Activated T-cell treated with anti-CD3 and anti-CD28 coated beads, Interleukin-2, amount 50 U/mL, for 48 hours (primary cell): ENCODE measurements around the gene CAMKMT.

ENCODE experiments used
- DNase-seq, 2 experiments: peaks; one replicate each; pipeline ENCODE4 v3.0.0-alpha.2; 2020

CAMKMT gene

DNA sequence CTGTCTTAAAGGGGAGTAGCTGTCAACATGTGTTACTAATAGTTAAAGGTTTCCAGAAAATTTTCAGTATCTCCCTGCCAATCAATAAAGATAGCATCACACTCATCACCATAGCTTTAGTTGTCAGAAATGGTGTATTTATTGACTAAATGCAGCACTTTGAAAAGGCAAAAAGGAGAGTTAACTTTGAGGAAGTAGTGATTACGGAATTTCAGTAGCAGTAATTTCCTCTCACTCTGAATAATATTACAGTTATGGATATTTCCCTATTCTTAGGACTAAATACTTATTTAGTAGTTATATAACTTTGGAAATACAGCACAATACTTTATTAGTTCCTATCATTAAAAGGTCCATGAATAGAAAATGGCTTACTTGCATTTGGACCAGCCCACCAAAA lies 250.5 kb downstream of the CAMKMT start:
- DNase-seq = no peak

DNA sequence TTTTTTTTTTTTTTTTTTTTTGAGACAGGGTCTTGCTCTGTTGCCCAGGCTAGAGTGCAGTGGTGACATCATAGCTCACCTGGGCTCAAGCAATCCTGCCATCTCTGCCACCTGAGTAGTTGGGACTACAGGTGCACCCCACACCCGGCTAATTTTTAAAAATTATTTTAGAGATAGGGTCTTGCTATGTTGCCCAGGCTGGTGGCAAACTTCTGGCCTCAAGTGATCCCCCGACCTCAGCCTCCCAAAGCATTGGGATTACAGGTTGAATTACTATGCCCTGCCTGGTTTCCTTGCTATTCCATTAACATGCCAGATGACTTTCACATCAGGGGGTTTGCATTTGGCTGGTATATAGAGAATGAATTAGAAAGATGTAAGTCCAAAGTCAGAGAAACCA lies 253.2 kb downstream of the CAMKMT start:
- DNase-seq = no peak

DNA sequence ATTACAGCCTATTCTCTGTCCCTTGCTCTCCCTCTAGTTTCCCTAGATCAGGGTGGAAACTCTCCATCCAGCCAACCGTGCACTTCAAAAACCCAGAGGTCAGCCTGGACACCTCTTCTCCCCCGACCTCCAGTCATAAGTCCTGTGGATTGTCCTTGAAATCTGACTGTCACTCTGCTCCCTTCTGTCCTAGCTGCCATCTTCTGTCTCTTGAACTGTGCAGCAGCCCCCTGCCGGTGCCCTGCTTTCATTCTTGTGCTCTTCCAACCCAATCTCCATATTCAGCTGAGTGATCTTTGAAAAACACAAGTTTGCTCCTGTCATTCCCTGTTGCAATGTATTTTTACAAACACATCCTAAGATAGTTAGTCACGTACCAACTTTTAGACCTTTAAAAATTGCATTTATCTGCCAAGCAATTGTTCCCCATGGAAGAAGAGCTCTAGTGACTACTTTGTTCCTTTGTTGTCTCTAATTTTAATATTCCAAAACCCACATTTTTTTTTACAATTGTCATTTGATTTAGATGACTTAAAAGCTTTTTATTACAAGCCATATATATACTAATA lies 254.3 kb downstream of the CAMKMT start:
- no peak for DNase-seq

DNA sequence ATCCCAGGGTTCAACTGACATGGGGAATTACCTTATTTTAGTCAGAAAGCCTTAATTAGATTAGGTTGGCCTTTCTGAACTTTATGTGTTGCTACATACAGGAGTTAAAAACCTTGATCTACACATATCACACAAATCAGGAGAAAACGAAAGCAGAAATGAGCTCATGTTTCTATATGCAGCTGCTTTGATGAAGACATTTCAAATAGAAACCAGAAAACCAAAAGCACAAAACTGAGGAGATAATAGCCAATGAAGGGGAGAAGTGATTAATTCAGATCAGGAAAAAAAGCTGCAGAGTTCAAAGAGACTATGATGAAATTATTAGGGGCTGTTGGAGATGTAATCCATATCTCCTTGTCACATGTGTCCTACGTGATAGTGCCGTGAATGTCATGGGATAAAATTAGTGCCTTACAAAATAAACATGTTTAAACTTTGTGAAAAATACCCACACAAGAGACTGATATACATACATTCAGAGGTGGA lies 255.0 kb downstream of the CAMKMT start:
- DNase-seq = no peak

DNA sequence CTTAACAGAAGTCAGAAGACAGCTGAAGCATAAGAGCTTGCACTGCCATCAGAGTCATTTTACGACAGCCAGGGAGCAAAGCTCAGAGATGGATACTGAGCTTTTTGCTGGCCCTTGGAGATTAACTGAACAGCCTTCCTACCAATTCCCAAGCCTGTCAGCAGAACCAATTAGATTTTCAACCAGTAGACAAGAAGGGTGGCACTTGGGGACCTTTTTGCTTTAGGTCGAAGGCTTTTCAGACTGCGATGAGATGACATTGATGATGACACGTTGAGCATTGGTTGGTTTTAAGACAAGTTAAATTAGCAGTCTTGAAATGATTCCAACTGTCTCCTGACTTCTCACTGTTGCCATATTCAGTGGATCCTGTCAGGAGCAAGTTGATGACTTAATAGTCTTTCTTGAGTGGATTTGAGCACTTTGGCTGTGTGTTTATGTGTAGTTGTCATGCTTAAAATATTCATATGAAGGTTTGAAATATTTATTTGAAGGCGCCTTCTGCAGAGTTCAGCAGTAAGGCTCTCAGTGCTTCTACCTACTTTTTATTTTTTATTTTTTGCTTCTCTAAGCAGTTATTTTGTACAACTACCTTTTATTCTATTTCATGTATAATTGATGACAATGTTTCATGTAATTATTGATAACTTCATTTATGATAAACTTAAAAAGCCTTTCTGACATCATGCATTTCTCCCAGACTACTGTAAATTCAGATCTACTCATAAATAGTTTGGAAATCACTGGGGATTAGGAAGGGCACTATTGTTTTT lies 256.7 kb downstream of the CAMKMT start:
- no peak for DNase-seq

DNA sequence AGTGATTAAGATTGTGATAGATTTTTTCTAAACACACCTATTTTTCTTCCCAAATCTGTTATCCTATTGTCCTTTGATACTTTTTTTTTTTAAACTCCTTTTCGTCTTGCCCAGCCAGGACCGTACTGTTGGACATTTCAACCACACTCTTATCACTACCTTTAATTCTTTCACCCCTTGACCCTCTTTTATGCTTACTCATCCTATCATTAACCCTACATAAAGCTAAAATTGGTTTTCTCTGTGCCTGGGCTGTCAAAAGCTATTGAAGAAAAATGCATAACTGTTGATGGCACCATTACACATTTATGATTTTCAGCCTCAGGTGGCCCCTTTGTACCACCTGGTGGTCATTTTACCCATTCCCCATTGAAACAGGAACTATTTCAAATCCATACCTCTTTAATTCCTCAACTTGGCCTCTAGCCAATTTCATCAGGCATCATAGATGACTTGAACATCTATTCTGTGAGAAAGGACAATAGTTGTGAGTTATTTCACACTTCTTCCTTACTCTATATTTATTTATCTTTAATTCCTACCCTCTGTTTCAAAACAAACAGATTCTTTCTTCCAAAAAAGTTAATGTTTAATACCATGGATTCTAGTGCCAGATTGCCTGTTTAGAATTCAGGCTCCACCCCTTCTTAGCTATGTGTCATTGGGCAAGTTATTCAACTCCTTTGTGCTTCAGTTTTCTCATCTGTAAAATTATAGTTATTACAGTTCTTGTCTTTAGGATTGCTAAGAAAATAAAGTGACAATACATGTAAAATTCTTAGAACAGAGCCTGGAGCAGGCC lies 258.6 kb downstream of the CAMKMT start:
- DNase-seq = no peak

DNA sequence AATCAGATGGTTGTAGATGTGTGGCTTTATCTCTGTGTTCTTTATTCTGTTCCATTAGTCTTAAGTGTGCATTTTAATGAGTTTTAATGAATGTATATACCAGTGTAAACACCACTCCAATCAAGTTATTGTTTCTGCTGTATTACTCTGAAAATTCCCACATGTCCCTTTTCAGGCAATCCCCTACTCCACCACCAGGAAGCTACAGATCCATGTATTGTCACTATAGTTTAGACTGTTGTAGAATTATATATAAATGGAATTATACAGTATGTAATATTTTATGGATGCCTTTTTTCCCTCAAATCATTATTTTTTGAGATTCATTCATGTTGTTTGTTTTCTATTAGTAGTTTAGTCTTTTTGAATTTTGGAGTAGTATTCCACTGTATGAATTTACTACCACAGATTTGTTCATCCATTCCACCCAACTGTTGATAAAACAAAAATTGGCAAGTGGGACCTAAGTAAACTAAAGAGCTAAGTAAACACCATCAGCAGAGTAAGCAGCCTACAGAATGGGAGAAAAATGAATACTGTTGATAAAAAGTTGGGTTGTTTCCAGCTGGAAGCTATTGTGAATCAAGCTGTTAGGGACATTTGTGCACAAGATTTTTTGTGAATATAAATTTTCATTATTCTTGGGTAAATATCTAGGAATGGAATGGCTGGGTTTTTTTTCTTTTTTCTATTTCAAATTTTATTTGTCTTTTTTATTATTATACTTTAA lies 262.0 kb downstream of the CAMKMT start:
- no peak for DNase-seq

DNA sequence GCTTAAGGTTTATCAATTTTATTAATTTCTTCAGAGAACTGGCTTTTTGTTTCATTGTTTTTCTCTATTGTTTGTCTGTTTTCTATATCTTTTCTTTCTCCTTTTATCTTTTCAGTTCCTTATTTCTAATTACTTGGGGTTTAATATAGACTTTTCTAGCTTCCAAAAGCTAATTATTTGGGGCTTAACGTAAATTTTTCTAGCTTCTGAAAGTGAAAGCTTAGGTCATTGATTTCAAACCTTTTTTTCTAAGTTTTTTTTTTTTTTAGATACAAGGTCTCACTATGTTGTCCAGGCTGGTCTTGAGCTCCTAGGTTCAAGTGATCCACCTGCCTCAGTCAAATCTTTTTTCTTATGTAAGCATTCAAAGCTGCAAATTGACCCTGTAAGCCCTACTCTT lies 266.6 kb downstream of the CAMKMT start:
- no peak for DNase-seq

DNA sequence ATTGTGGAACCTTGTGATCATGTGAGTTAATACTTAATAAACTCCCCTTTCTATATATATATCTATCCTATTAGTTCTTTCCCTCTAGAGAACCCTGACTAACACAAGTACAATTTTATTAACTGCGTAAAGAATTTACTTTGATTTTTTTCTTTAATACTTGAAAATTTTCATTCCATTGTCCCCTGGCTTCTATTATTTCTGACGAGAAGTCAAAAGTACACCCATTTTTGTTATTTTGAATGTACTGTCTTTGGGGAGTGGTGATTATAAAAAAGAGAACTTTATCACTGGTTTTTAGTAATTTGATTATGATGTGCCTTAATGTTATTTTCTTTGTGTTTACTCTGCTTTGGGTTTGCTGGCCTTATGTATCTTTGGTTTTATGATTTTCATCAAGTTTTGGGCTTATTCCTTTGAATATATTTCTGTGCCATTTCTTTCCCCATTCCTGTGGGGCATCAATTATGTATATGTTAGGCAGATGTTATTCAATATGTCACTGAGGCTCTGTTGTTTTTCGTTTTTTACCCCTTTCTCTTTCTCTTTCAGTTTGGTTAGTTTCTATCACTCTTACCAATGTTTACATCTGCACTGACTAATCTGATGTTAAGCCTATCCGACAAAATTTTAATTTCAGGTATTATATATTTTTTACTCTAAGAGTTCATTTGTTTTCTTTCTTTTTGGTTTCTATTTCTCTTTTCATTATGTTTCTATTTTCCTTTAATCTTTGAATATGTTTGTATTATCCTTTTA lies 271.4 kb downstream of the CAMKMT start:
- DNase-seq = no peak

DNA sequence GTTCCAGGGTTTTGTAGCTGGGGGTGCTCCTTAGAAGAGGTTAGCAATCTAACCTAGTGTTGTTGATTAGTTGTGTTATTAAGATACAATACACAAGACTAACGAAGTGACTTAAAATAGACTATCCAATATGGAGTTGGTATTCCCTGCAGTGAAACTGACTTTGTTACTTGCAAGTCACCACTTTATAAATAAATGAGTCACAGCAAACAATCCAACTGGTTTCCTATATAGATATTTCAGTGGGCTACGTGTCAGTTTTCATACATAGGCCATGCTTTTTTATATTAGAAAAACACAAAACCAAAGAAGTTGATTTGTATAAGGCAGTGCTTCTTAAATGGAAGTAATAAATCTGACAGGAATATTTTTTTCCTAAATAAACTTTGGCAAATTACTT lies 274.0 kb downstream of the CAMKMT start:
- DNase-seq = no peak

DNA sequence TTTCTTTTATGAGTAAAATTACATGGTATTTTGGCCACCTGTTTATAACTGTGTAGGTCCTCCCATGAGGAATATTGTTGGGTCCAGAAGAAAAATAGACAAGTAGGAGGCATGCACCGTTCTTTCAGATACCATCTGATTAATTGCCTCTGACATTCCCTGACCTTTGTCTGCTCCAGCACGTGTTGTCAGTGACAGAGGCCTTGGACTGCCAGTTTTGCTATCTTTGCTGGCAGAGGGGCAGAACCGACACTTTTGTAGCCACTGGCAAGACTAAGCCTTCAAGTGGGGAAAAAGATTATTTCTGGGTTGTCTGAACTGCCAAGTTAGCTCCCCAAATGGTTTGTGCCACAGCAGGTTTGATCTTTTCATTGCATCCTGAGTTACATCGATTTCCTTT lies 276.9 kb downstream of the CAMKMT start:
- no peak for DNase-seq

DNA sequence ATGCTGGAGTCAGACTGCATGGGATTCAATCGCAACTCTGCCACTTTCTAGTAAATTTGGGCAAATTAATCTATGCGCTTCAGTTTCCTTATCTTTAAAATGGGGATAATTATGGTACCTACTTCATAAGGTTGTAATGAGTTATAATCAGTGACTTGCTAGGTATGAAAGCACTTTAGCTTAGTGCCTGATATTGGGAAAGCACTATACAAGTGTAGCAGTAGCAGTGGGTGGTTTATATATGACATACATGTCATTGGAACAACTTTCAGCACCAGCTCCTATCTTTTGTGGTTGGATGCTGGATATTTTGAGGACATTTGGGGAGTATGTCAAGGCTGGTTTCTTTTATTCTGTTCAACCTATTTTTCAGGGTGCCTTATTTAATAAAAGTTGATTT lies 277.7 kb downstream of the CAMKMT start:
- no peak for DNase-seq

DNA sequence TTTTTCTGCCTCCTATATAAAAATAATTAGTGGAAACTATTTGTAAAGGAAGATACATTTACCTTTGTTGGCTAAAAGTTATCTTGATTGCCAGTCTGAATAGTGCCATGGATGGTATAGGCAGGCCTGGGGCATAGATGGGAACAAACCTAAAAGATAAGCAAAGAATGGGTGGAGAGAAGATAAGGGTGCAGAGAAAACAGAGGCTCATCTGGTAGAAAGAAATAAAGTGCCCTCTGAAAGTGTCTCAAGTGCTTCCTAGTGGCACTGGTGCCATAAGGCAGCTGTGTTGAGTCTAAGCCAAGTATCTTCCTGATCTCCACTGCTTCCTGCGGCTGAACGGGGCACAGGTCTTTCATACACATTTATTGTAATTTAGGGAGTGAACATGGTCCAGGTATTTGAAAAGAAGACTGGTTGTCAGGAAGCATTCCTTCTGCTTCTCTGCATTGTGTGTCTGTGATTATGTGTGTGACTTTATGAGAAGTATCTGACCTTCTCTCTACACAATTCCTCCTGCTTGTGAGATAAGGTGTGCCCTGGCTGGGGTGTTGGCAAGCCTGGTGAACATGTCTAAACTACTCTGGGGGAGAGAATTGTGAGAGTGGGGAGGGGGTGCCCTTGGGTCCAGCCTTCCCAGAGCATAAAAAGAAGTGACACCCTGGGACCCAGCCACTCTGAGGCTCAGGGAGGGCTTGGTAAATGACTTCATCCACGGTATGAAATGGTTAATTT lies 280.5 kb downstream of the CAMKMT start:
- DNase-seq = no peak

DNA sequence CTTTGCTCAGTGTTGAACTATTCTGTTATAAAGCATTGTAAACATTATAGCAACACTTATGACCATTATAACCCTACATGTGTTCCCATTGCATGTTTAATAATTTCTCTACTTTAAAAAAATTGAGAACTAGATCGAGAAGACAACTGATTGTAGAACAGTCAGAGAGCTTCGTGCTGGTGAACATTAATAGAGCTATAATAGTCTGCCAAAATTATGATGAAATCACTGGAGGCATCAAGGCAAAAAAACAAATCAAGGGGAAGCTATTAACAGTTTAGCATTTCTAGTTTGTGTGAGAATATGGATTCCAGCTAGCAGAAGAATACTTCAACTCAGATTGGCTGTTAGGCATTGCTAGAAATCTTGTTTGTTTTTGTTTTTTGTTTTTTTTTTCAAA lies 284.2 kb downstream of the CAMKMT start:
- DNase-seq = no peak

DNA sequence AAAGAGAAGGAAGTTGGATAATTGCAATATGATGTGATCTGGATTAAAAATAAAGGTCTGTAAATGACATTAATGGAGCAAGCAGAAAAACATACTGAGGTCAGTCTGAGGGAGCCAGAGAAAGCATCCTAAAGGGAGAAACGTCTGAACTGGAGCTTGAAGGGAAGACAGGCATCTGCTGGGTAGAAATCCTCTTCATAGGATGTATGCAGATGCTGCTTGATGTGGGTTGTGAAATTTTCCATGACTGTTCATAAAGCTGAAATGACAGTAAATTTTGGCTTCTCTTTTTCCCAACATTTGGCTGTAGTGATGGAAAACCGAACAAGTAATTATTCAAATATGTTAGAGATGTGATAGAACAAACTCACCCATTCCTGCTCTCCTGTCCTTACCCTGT lies 287.6 kb downstream of the CAMKMT start:
- no peak for DNase-seq

DNA sequence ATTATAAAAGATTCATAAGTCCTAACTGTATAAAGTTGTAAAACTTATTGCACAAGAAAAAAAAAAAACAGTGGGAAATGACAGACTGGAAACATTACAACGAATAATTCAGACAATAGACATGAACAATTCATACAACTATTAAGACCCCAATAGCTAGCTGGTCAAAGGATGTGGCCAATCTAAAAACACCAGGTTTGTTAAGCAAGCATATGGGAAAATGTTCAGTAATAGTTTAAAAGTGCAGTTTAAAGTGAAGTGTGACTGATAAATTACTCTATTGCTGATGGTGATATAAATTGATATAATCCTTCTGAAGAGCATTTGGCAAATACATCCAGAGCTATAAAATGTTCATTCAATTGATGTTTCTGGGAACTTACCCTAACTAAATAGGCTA lies 289.0 kb downstream of the CAMKMT start:
- DNase-seq = no peak

DNA sequence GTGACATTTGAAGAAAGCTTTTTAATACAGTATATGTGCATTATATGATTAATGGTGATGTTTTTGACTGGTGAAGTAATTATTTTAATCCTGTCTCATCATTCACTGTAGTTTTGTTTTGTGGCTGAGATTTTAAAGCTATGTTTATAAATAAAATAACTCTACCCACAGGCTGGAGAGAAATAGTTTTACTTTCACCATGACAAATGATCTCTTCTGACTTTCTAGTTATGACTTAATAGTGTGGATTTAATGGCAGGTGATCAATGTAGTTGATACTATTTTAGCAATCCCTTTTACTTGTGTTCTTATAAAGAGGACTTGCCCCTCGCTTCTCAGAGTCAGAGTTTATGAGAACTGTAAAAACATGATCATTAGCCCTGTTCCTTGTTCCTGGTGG lies 290.2 kb downstream of the CAMKMT start:
- no peak for DNase-seq

DNA sequence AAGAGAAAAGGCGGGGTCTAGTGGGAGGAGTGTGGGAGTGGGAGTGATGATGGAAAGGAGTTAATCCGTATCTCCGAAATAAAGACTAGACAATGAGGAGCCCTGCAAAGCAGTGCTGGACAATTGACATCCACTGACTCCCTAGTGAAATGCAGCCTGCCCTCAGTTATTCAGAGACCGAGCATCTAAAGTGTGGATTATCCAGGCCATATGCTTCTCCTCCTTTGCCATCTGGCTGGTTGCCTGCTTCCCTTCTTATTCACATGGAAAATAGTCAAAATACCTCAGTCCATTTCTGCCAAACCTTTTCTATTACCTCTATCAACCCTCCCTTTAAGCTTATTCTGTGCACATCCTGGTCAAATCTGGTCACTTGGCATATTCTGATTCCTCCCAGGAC lies 291.0 kb downstream of the CAMKMT start:
- DNase-seq = no peak

DNA sequence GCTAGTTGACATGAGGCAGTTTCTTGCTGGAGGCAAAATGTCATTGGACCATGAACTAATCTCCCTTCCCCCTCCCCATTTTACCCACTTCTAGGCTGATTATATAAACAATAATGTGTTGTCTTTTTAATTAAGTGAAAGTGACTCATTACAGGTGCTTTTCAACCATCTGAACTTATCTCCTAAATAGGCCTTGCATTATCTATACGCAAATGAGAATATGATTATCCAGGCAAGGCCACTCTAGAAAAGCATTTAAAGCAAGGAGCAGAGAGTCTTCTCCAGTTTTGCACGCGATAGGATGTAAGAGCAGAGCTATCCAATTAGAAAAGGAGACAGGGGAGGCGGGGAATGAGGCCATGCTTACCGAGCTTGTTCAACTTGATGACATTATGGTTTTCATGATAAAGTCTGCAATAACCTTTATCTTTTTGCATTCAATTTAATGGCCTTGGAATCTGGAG lies 293.7 kb downstream of the CAMKMT start:
- DNase-seq = no peak

DNA sequence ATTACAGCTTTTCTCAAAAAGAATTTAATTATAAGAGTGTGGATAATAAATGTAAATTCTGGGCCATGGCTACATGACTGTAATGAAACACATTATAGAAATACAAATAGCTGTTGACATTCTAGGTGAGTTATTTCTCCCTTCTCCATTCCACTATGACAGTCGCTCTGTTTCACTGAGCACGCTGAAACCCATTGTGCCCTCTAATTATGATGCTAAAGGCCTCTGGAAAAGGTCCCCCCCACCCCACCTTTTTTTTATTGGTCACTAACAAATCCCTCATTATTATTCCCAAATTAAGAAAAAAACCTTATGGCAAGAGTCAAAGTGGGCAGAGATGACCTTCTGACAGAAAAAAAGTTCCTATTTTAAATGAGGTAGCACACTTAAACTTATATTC lies 294.7 kb downstream of the CAMKMT start:
- DNase-seq = no peak

DNA sequence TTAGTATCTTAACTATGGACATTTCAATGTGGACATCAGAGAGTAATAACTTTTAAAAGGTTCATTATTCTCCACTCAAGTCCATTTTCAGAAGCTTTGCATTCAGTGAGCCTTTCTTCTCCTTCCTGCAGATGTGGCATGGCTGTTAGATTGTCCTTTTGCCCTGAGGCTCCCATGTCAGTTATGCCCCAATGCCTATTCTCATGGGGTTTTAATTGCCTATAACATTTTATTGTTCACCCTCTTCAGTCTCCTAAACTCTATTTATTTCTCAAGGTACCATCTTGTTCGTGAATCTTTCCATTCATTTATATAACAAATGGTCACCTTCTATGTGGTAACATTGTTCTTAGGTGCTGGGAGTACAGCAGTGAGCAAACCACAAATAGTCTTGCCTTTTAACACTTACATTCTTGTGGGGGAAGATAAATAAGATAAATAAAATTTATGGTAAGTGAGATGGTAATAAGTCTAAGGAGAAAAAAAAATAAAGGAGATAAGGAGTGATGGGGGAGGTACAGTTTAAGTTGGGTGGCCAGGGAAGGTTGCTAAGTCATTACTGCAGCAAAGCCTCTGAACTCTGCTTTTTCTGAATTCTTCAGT lies 301.8 kb downstream of the CAMKMT start:
- DNase-seq = no peak
